HUES64 (cell line): ENCODE data around the gene MYO1B.

Experiments used
- H3K27ac ChIP-seq: 2 replicates; pipeline ENCODE4 v1.7.0; 2013; ENCODE audit warnings: low read depth, low read length, inconsistent platforms
- H3K27me3 ChIP-seq: 2 replicates; pipeline ENCODE4 v1.6.1; 2013; ENCODE audit warnings: mild to moderate bottlenecking, low read length; ENCODE audit not compliant: insufficient read depth
- H3K36me3 ChIP-seq: 2 replicates; pipeline ENCODE4 v1.6.1; 2013; ENCODE audit warnings: mild to moderate bottlenecking, low read length; ENCODE audit not compliant: insufficient read depth
- H3K4me1 ChIP-seq: 2 replicates; pipeline ENCODE4 v1.6.1; 2013; ENCODE audit warnings: mild to moderate bottlenecking, low read length, moderate library complexity; ENCODE audit not compliant: insufficient read depth
- H3K4me3 ChIP-seq: 2 replicates; pipeline ENCODE4 v1.5.1; 2013; ENCODE audit warnings: mild to moderate bottlenecking, low read length, moderate library complexity
- H3K9ac ChIP-seq: 2 replicates; pipeline ENCODE4 v1.6.1; 2013; ENCODE audit warnings: mild to moderate bottlenecking, low read depth, low read length
- H3K9me3 ChIP-seq: 2 replicates; pipeline ENCODE4 v1.6.1; 2013; ENCODE audit warnings: low read depth, low read length; ENCODE audit not compliant: insufficient read depth
- WGBS: fragments of 150-250, 120-280 bp; methylation state at CpG from one replicate; pipeline ENCODE4 v1.1.7; 2013; ENCODE audit warnings: missing lambda C conversion rate; 5-methylcytosine and 5-hydroxymethylcytosine counted together

Gene MYO1B

GRCh38 chr2:191411472-191411871 lies 166.3 kb downstream of the MYO1B start:
- WGBS, result 76% methylated on average over 5 of the region's 5 CpGs
- Histone ChIP-seq H3K27me3 (no peaks in the 10 kb centered on the region), H3K4me1 (no peaks in the 10 kb centered on the region), H3K27ac (no peak overlapping the region), H3K4me3 (no peak overlapping the region), H3K9ac (no peak overlapping the region), H3K36me3 (peaks cover 98% of the 10 kb centered on the region), H3K9me3 (no peaks in the 10 kb centered on the region)

- WGBS, result 85% methylated on average over 2 of the region's 2 CpGs
- H3K4me3 ChIP-seq, result no peak overlapping the region
- H3K9ac ChIP-seq, result no peak overlapping the region
- H3K27me3 ChIP-seq, result no peaks in the 10 kb centered on the region
- H3K4me1 ChIP-seq, result no peaks in the 10 kb centered on the region
- H3K9me3 ChIP-seq, result no peaks in the 10 kb centered on the region
- peaks cover 100% of the 10 kb centered on the region for H3K36me3 ChIP-seq
- no peak overlapping the region for H3K27ac ChIP-seq
Observed at GRCh38 chr2:191412353-191412752, 167.1 kb downstream of the MYO1B start.

GRCh38 chr2:191415101-191415500 lies 169.9 kb downstream of the MYO1B start:
- H3K9me3 ChIP-seq, result no peaks in the 10 kb centered on the region
- no peaks in the 10 kb centered on the region for H3K4me1 ChIP-seq
- no peak overlapping the region for H3K9ac ChIP-seq
- H3K36me3 ChIP-seq, result peaks cover 89% of the 10 kb centered on the region
- H3K27me3 ChIP-seq, result no peaks in the 10 kb centered on the region
- no peak overlapping the region for H3K27ac ChIP-seq
- no peak overlapping the region for H3K4me3 ChIP-seq

- H3K27me3 ChIP-seq, result no peaks in the 10 kb centered on the region
- no peak overlapping the region for H3K27ac ChIP-seq
- 97% methylated on average over 5 of the region's 5 CpGs for WGBS
- peaks cover 89% of the 10 kb centered on the region for H3K36me3 ChIP-seq
- H3K4me3 ChIP-seq, result no peak overlapping the region
- no peaks in the 10 kb centered on the region for H3K4me1 ChIP-seq
- H3K9me3 ChIP-seq, result no peaks in the 10 kb centered on the region
- no peak overlapping the region for H3K9ac ChIP-seq
Observed at GRCh38 chr2:191415858-191416257, 170.7 kb downstream of the MYO1B start.

GRCh38 chr2:191417746-191418145 lies 172.5 kb downstream of the MYO1B start:
- 97% methylated on average over 7 of the region's 7 CpGs for WGBS
- no peak overlapping the region for H3K27ac ChIP-seq

GRCh38 chr2:191421950-191422349 lies 176.7 kb downstream of the MYO1B start:
- peaks cover 67% of the 10 kb centered on the region for H3K36me3 ChIP-seq
- 97% methylated on average over 2 of the region's 2 CpGs for WGBS

More at GRCh38 chr2:191417746-191418145, 172.5 kb downstream of the MYO1B start:
- peaks cover 78% of the 10 kb centered on the region for H3K36me3 ChIP-seq
- H3K4me1 ChIP-seq, result no peaks in the 10 kb centered on the region
- no peaks in the 10 kb centered on the region for H3K27me3 ChIP-seq
- no peak overlapping the region for H3K4me3 ChIP-seq
- no peak overlapping the region for H3K9ac ChIP-seq
- no peaks in the 10 kb centered on the region for H3K9me3 ChIP-seq

GRCh38 chr2:191427031-191427430 lies 181.8 kb downstream of the MYO1B start:
- peaks cover 34% of the 10 kb centered on the region for H3K36me3 ChIP-seq
- no peak overlapping the region for H3K4me3 ChIP-seq
- 96% methylated on average over 4 of the region's 4 CpGs for WGBS
- no peak overlapping the region for H3K9ac ChIP-seq
- H3K27ac ChIP-seq, result no peak overlapping the region
- H3K27me3 ChIP-seq, result no peaks in the 10 kb centered on the region
- no peaks in the 10 kb centered on the region for H3K9me3 ChIP-seq
- no peaks in the 10 kb centered on the region for H3K4me1 ChIP-seq

More at GRCh38 chr2:191421950-191422349, 176.7 kb downstream of the MYO1B start:
- Histone ChIP-seq H3K27me3 (no peaks in the 10 kb centered on the region), H3K4me3 (no peak overlapping the region), H3K9ac (no peak overlapping the region), H3K9me3 (no peaks in the 10 kb centered on the region), H3K4me1 (no peaks in the 10 kb centered on the region), H3K27ac (no peak overlapping the region)

- peaks cover 28% of the 10 kb centered on the region for H3K36me3 ChIP-seq
- no peaks in the 10 kb centered on the region for H3K9me3 ChIP-seq
- no peak overlapping the region for H3K4me3 ChIP-seq
- no peaks in the 10 kb centered on the region for H3K27me3 ChIP-seq
- H3K27ac ChIP-seq, result no peak overlapping the region
- 95% methylated on average over 3 of the region's 3 CpGs for WGBS
- no peaks in the 10 kb centered on the region for H3K4me1 ChIP-seq
- no peak overlapping the region for H3K9ac ChIP-seq
Observed at GRCh38 chr2:191428141-191428540, 182.9 kb downstream of the MYO1B start.

- no peak overlapping the region for H3K4me3 ChIP-seq
- H3K9ac ChIP-seq, result no peak overlapping the region
- H3K9me3 ChIP-seq, result no peaks in the 10 kb centered on the region
- peaks cover 5% of the 10 kb centered on the region for H3K36me3 ChIP-seq
- H3K27ac ChIP-seq, result no peak overlapping the region
- H3K27me3 ChIP-seq, result no peaks in the 10 kb centered on the region
- WGBS, result 100% methylated on average over 1 of the region's 1 CpG
- H3K4me1 ChIP-seq, result no peaks in the 10 kb centered on the region
Observed at GRCh38 chr2:191430476-191430875, 185.3 kb downstream of the MYO1B start.

GRCh38 chr2:191432121-191432520 lies 186.9 kb downstream of the MYO1B start:
- WGBS, result 97% methylated on average over 3 of the region's 4 CpGs
- Histone ChIP-seq H3K9me3 (no peaks in the 10 kb centered on the region), H3K4me3 (no peak overlapping the region), H3K27me3 (no peaks in the 10 kb centered on the region), H3K4me1 (no peaks in the 10 kb centered on the region), H3K36me3 (no peaks in the 10 kb centered on the region), H3K27ac (no peak overlapping the region), H3K9ac (no peak overlapping the region)

GRCh38 chr2:191434072-191434471 lies 188.9 kb downstream of the MYO1B start:
- no peaks in the 10 kb centered on the region for H3K4me1 ChIP-seq
- H3K4me3 ChIP-seq, result no peak overlapping the region
- H3K27me3 ChIP-seq, result no peaks in the 10 kb centered on the region
- H3K9ac ChIP-seq, result no peak overlapping the region
- H3K36me3 ChIP-seq, result no peaks in the 10 kb centered on the region
- H3K9me3 ChIP-seq, result no peaks in the 10 kb centered on the region
- WGBS, result 89% methylated on average over 3 of the region's 3 CpGs
- no peak overlapping the region for H3K27ac ChIP-seq

GRCh38 chr2:191435141-191435540 lies 189.9 kb downstream of the MYO1B start:
- WGBS, result 94% methylated on average over 5 of the region's 6 CpGs
- H3K9ac ChIP-seq, result no peak overlapping the region

More at GRCh38 chr2:191435141-191435540, 189.9 kb downstream of the MYO1B start:
- Histone ChIP-seq H3K36me3 (no peaks in the 10 kb centered on the region), H3K4me3 (no peak overlapping the region), H3K4me1 (no peaks in the 10 kb centered on the region), H3K27me3 (no peaks in the 10 kb centered on the region), H3K9me3 (no peaks in the 10 kb centered on the region), H3K27ac (no peak overlapping the region)
